GM23338 (cell line): Measurements from ENCODE around the gene MAPKBP1. TPM values are rescaled to one million over a fixed set of nuclear protein-coding genes. Genes with fewer than 3 reads are reported as not detected.

Experiments
- ATAC-seq: fragments of 200-7000 bp; cut with Tn5 transposase; 3 replicates; pipeline ENCODE4 v1.9.1; 2020
- DNase-seq: peaks from one replicate; pipeline ENCODE4 v3.0.0-alpha.2; 2015; ENCODE audit warnings: low spot score
- H2AFZ ChIP-seq: fragments of 200-600 bp; sonication (generic); 2 replicates; pipeline ENCODE4 v1.8.0; 2016; ENCODE audit warnings: antibody characterized with exemption, mild to moderate bottlenecking, moderate library complexity
- H3F3A ChIP-seq: fragments of 200-600 bp; sonication (generic); replicated peaks from 2 replicates; pipeline ENCODE4 v1.8.0; 2017; ENCODE audit warnings: antibody characterized with exemption, mixed run types, low read depth
- H3K27ac ChIP-seq: fragments of 200-600 bp; sonication (generic); 2 replicates; pipeline ENCODE4 v1.6.1; 2016; ENCODE audit warnings: low read depth
- H3K27me3 ChIP-seq: fragments of 200-600 bp; sonication (generic); 2 replicates; pipeline ENCODE4 v1.8.0; 2016; ENCODE audit warnings: mild to moderate bottlenecking, mixed run types, moderate library complexity; ENCODE audit not compliant: insufficient read depth
- H3K36me3 ChIP-seq: fragments of 200-600 bp; sonication (generic); 2 replicates; pipeline ENCODE4 v1.8.0; 2016; ENCODE audit warnings: mild to moderate bottlenecking; ENCODE audit not compliant: insufficient read depth
- H3K4me1 ChIP-seq: fragments of 200-600 bp; sonication (generic); 2 replicates; pipeline ENCODE4 v1.8.0; 2016; ENCODE audit warnings: mild to moderate bottlenecking, moderate library complexity; ENCODE audit not compliant: insufficient read depth
- H3K4me2 ChIP-seq: fragments of 200-600 bp; sonication (generic); 2 replicates; pipeline ENCODE4 v1.7.1; 2017; ENCODE audit warnings: mixed run types
- H3K4me3 ChIP-seq: fragments of 200-600 bp; sonication (generic); 2 replicates; pipeline ENCODE4 v1.6.1; 2016; ENCODE audit warnings: mixed run types
- H3K79me2 ChIP-seq: fragments of 200-600 bp; sonication (generic); replicated peaks from 2 replicates; pipeline ENCODE4 v1.8.0; 2017; ENCODE audit warnings: mild to moderate bottlenecking; ENCODE audit not compliant: insufficient read depth
- H3K9me2 ChIP-seq: fragments of 200-600 bp; sonication (generic); 2 replicates; pipeline ENCODE4 v1.8.0; 2017; ENCODE audit not compliant: insufficient read depth
- H4K20me1 ChIP-seq: fragments of 200-600 bp; sonication (generic); replicated peaks from 2 replicates; pipeline ENCODE4 v1.8.0; 2017; ENCODE audit warnings: mild to moderate bottlenecking; ENCODE audit not compliant: insufficient read depth
- H3K27ac Mint-ChIP-seq: 2 replicates; pipeline ENCODE4 v1.8.0; 2020; ENCODE audit warnings: inconsistent platforms, mild to moderate bottlenecking, moderate library complexity, mixed read lengths
- H3K27me3 Mint-ChIP-seq: 3 replicates; pipeline ENCODE4 v1.8.0; 2022; ENCODE audit warnings: low read depth, mild to moderate bottlenecking, moderate library complexity, mixed read lengths, inconsistent platforms; ENCODE audit not compliant: insufficient read depth, poor library complexity
- H3K36me3 Mint-ChIP-seq: 3 replicates; pipeline ENCODE4 v1.8.0; 2021; ENCODE audit warnings: low read depth, mild to moderate bottlenecking, inconsistent platforms, moderate library complexity, mixed read lengths
- H3K4me1 Mint-ChIP-seq: 3 replicates; pipeline ENCODE4 v1.8.0; 2020; ENCODE audit warnings: mild to moderate bottlenecking, inconsistent platforms, mixed read lengths
- H3K4me3 Mint-ChIP-seq: 3 replicates; pipeline ENCODE4 v1.8.0; 2021; ENCODE audit warnings: moderate library complexity, mild to moderate bottlenecking, inconsistent platforms, mixed read lengths
- H3K9me3 Mint-ChIP-seq: 3 replicates; pipeline ENCODE4 v1.8.0; 2020; ENCODE audit warnings: moderate library complexity, mild to moderate bottlenecking, inconsistent platforms, mixed read lengths
- CREB1 ChIP-seq: fragments of 250-450 bp; sonication (Bioruptor Pico); IDR thresholded peaks from 2 replicates; pipeline ENCODE4 v1.5.0; 2020; ENCODE audit warnings: low read depth, mild to moderate bottlenecking, moderate library complexity
- ETS1 ChIP-seq: IDR thresholded peaks from 2 replicates; pipeline ENCODE4 v1.6.1; 2016; ENCODE audit warnings: antibody characterized with exemption
- REST ChIP-seq: IDR thresholded peaks from one replicate; pipeline ENCODE4 v1.6.1; 2018; ENCODE audit warnings: antibody characterized with exemption; ENCODE audit not compliant: unreplicated experiment
- STAT1 ChIP-seq: IDR thresholded peaks from one replicate; pipeline ENCODE4 v1.6.1; 2016; ENCODE audit warnings: antibody characterized with exemption; ENCODE audit not compliant: unreplicated experiment
- ZNF462 ChIP-seq: fragments of 250-450 bp; sonication (Bioruptor Pico); IDR thresholded peaks from 2 replicates; pipeline ENCODE4 v1.5.0; 2020; ENCODE audit warnings: mild to moderate bottlenecking, moderate library complexity
- polyA plus RNA-seq: library from polyadenylated mRNA; unstranded; fragments of >200 nt; fragmentation: Nextera tagmentation; extraction: Ambion mirVana; gene quantifications from 2 replicates; pipeline ENCODE4 v1.2.1, GENCODE V29; 2016
- total RNA-seq: library from RNA; depleted of rRNA; stranded (reverse); fragments of >200 nt; shearing (Covaris generic); gene quantifications from 2 replicates; pipeline ENCODE4 v1.2.3, GENCODE V29; 2014

The MAPKBP1 gene
- total and polyA plus RNA-seq, 2 experiments from 2014 or later: 1.9 to 8.9 TPM

- peaks cover 9% of the 10 kb centered on the region for H3K4me1 Mint-ChIP-seq
- 0 out of 2 replicates have a peak overlapping the region, but pooled peaks have one; percentile 8 for H3K27ac Mint-ChIP-seq
- ATAC-seq (no peak), DNase-seq (no peak)
- peaks cover 4% of the 10 kb centered on the region; the same call in 1 of the 2 replicates for H3K4me1 ChIP-seq
- H3K9me2 ChIP-seq: no peaks in the 10 kb centered on the region
- H3K27me3 Mint-ChIP-seq: peaks cover 11% of the 10 kb centered on the region
- H2AFZ ChIP-seq: no peak overlapping the region
- no peaks in the 10 kb centered on the region for H4K20me1 ChIP-seq
- H3K79me2 ChIP-seq: 0 out of 2 replicates have a peak, but pooled peaks cover 4% of the 10 kb centered on the region
- no peak overlapping the region for H3K4me2 ChIP-seq
- H3K36me3 ChIP-seq: no peaks in the 10 kb centered on the region; the same call in 1 of the 2 replicates
- no peak overlapping the region for H3K27ac ChIP-seq
- no peaks in the 10 kb centered on the region; the same call in 2 of the 3 replicates for H3K36me3 Mint-ChIP-seq
- H3F3A ChIP-seq: no peaks in the 10 kb centered on the region
- peaks cover 5% of the 10 kb centered on the region; the same call in 1 of the 2 replicates for H3K27me3 ChIP-seq
- H3K4me3 Mint-ChIP-seq: no peak overlapping the region
- TF ChIP-seq ETS1: no peak
- no peak overlapping the region for H3K4me3 ChIP-seq
- H3K9me3 Mint-ChIP-seq: no peaks in the 10 kb centered on the region
Observed at GRCh38 chr15:41824062-41824745, 49.9 kb downstream of the MAPKBP1 start.

- no peak for ATAC-seq
- Mint-ChIP-seq H3K4me3 (no peak overlapping the region), H3K9me3 (no peaks in the 10 kb centered on the region), H3K27ac (no peak overlapping the region), H3K36me3 (peaks cover 1% of the 10 kb centered on the region; the same call in 2 of the 3 replicates), H3K4me1 (peaks cover 9% of the 10 kb centered on the region), H3K27me3 (peaks cover 11% of the 10 kb centered on the region)
- peaks cover 5% of the 10 kb centered on the region; the same call in 1 of the 2 replicates for H3K27me3 ChIP-seq
- TF ChIP-seq ZNF462 (CRISPR knock-in tag): no peak
- TF ChIP-seq REST: no peak
- no peak for TF ChIP-seq CREB1
- TF ChIP-seq STAT1: no peak
- H3K4me1 ChIP-seq: peaks cover 4% of the 10 kb centered on the region; the same call in 1 of the 2 replicates
- H3K4me2 ChIP-seq: no peak overlapping the region
- H3K4me3 ChIP-seq: no peak overlapping the region
- H3K27ac ChIP-seq: no peak overlapping the region
- no peaks in the 10 kb centered on the region; the same call in 1 of the 2 replicates for H3K36me3 ChIP-seq
- H2AFZ ChIP-seq: no peak overlapping the region
- H3K79me2 ChIP-seq: 0 out of 2 replicates have a peak, but pooled peaks cover 4% of the 10 kb centered on the region
- H3K9me2 ChIP-seq: no peaks in the 10 kb centered on the region
- no peaks in the 10 kb centered on the region for H4K20me1 ChIP-seq
- no peaks in the 10 kb centered on the region for H3F3A ChIP-seq
- no peak for DNase-seq
Observed at GRCh38 chr15:41825145-41825544, 50.9 kb downstream of the MAPKBP1 start.
